Measurements from ENCODE around the gene SCAPER. TPM values are rescaled to one million over a fixed set of nuclear protein-coding genes. Genes with fewer than 3 reads are reported as not detected.
A peak's percentile ranks its signal among the peaks of the same experiment; 100 is the strongest.

The SCAPER gene
- total and polyA plus RNA-seq, 2 donors (not counting 1 experiment from before 2014, with no cell fraction given) = 8.3 to 61.6 TPM

GRCh38 chr15:76575274-76575673 is 329.9 kb downstream of the SCAPER start:
- peaks cover 13 to 16% of the 10 kb centered on the region in 2 donors for H3K4me1 ChIP-seq (ENCODE audit: control insufficient read depth in 2 of 2, insufficient read depth in 2 of 2, low read length in 2 of 2)
- intact Hi-C loops (cut with micrococcal nuclease) = no loop called here
- Mint-ChIP-seq H3K9me3 (ENCODE audit: insufficient read depth) (no peaks in the 10 kb centered on the region), H3K27ac (peak overlapping the region; percentile 50), H3K4me1 (peaks cover 26% of the 10 kb centered on the region), H3K27me3 (no peaks in the 10 kb centered on the region), H3K4me3 (peak overlapping the region; percentile 2)
- TF ChIP-seq EZH2 (IDR thresholded peaks at IDR 0.05; ENCODE audit: borderline replicate concordance, insufficient read depth, low read depth, low read length, poor library complexity, severe bottlenecking) (no peak), CTCF (IDR thresholded peaks at IDR 0.05) (no peak)
- CTCF ChIA-PET = interaction anchor here (0.8 to 1.0 kb wide), 2 partner anchors 11 to 384 kb away, joined by 3 read pairs; no protein-coding TSS in a partner anchor
- ATAC-seq (ENCODE audit: low read depth) (peak; percentile 24), DNase-seq (peak; percentile 17)
- WGBS (ENCODE audit: insufficient coverage) = no CpG with 5 or more reads among the region's 1 CpG
- no peaks in the 10 kb centered on the region for H3K27me3 ChIP-seq (replicated peaks in 1 of 4; ENCODE audit: control extremely low read depth in 1 of 4, control insufficient read depth in 3 of 4, insufficient read depth in 4 of 4, low read length in 3 of 4)
- H3K79me2 ChIP-seq (ENCODE audit: control insufficient read depth, insufficient read depth, low read length) = no peaks in the 10 kb centered on the region
- no peaks in the 10 kb centered on the region for H3K9me3 ChIP-seq (ENCODE audit: control extremely low read depth in 1 of 3, control insufficient read depth in 2 of 3, insufficient read depth in 1 of 3, low read length in 2 of 3)
- H3K27ac ChIP-seq (ENCODE audit: low read length in 2 of 2) = peak overlapping the region in 1 of 2 donors; percentile 14
- no peak overlapping the region for H3K9ac ChIP-seq (ENCODE audit: low read length)
- POLR2A ChIA-PET = no interaction called here
- H2AFZ ChIP-seq (ENCODE audit: insufficient read depth, low read depth, low read length, poor library complexity, severe bottlenecking) = no peak overlapping the region
- peak overlapping the region; percentile 11 for H3K4me2 ChIP-seq (replicated peaks; ENCODE audit: low read depth, low read length, poor library complexity, severe bottlenecking)
- H4K20me1 ChIP-seq (ENCODE audit: control insufficient read depth, insufficient read depth, low read length, poor library complexity, severe bottlenecking) = no peaks in the 10 kb centered on the region
- no peak overlapping the region for H3K4me3 ChIP-seq (ENCODE audit: control extremely low read depth in 1 of 5, extremely low read depth in 1 of 5, insufficient read depth in 1 of 5, low read depth in 2 of 5, low read length in 4 of 5)
- peaks cover 2% of the 10 kb centered on the region in 2 experiments for H3K36me3 ChIP-seq (replicated peaks in 1 of 2; ENCODE audit: control extremely low read depth in 1 of 2, control insufficient read depth in 1 of 2, extremely low read depth in 1 of 2, insufficient read depth in 2 of 2, low read length in 1 of 2)

GRCh38 chr15:76572983-76573314 is 332.2 kb downstream of the SCAPER start:
- Histone ChIP-seq H3K9ac (ENCODE audit: low read length) (no peak overlapping the region), H2AFZ (ENCODE audit: insufficient read depth, low read depth, low read length, poor library complexity, severe bottlenecking) (no peak overlapping the region), H3K4me3 (ENCODE audit: control extremely low read depth in 1 of 5, extremely low read depth in 1 of 5, insufficient read depth in 1 of 5, low read depth in 2 of 5, low read length in 4 of 5) (no peak overlapping the region), H3K4me2 (replicated peaks; ENCODE audit: low read depth, low read length, poor library complexity, severe bottlenecking) (no peak overlapping the region), H3K27me3 (replicated peaks in 1 of 4; ENCODE audit: control extremely low read depth in 1 of 4, control insufficient read depth in 3 of 4, insufficient read depth in 4 of 4, low read length in 3 of 4) (no peaks in the 10 kb centered on the region), H3K36me3 (replicated peaks in 1 of 2; ENCODE audit: control extremely low read depth in 1 of 2, control insufficient read depth in 1 of 2, extremely low read depth in 1 of 2, insufficient read depth in 2 of 2, low read length in 1 of 2) (peaks cover 2% of the 10 kb centered on the region in 2 experiments), H3K79me2 (ENCODE audit: control insufficient read depth, insufficient read depth, low read length) (no peaks in the 10 kb centered on the region), H3K9me3 (ENCODE audit: control extremely low read depth in 1 of 3, control insufficient read depth in 2 of 3, insufficient read depth in 1 of 3, low read length in 2 of 3) (peaks cover 0 to 1% (median 0%) of the 10 kb centered on the region in 3 donors), H4K20me1 (ENCODE audit: control insufficient read depth, insufficient read depth, low read length, poor library complexity, severe bottlenecking) (no peaks in the 10 kb centered on the region), H3K4me1 (ENCODE audit: control insufficient read depth in 2 of 2, insufficient read depth in 2 of 2, low read length in 2 of 2) (peaks cover 13 to 16% of the 10 kb centered on the region in 2 donors), H3K27ac (ENCODE audit: low read length in 2 of 2) (no peak overlapping the region)
- Mint-ChIP-seq H3K4me3 (no peak overlapping the region), H3K27me3 (no peaks in the 10 kb centered on the region), H3K27ac (no peak overlapping the region), H3K4me1 (peaks cover 26% of the 10 kb centered on the region), H3K9me3 (ENCODE audit: insufficient read depth) (no peaks in the 10 kb centered on the region)
- CTCF ChIA-PET = no interaction called here
- TF ChIP-seq EZH2 (IDR thresholded peaks at IDR 0.05; ENCODE audit: borderline replicate concordance, insufficient read depth, low read depth, low read length, poor library complexity, severe bottlenecking) = no peak
- ATAC-seq (ENCODE audit: low read depth) (no peak), DNase-seq (no peak)
- POLR2A ChIA-PET = no interaction called here
- intact Hi-C loops (cut with micrococcal nuclease) = no loop called here
